Common myeloid progenitor, CD34-positive (primary cell): ENCODE data around the gene ARHGAP32. TPM values are rescaled to one million over a fixed set of nuclear protein-coding genes. Genes with fewer than 3 reads are reported as not detected.

Experiments
- CTCF ChIA-PET: fragments of 350-600 bp; sonication (Branson Sonifier 250); formaldehyde crosslinking; loops from one replicate; lab custom pipeline; 2021; ENCODE audit warnings: antibody characterized with exemption; lab: Charles Lee
- POLR2A ChIA-PET: fragments of 350-600 bp; sonication (Branson Sonifier 250); formaldehyde crosslinking; loops from one replicate; lab custom pipeline; 2021; ENCODE audit warnings: antibody characterized with exemption; lab: Charles Lee
- DNase-seq, 3 donors: peaks; one replicate each; pipeline versions ENCODE4 v3.0.0 to v3.0.0-alpha.2; 2013
- H3K27ac ChIP-seq, 2 experiments: 1 replicate in 1 of 2; 2 replicates in 1 of 2; pipeline ENCODE4 v1.7.0; 2013; ENCODE audit warnings: inconsistent platforms in 2 of 2, low read length in 2 of 2, mild to moderate bottlenecking in 2 of 2, low read depth in 1 of 2, moderate library complexity in 1 of 2; ENCODE audit not compliant: severe bottlenecking in 2 of 2, insufficient read depth in 1 of 2, poor library complexity in 1 of 2
- H3K27me3 ChIP-seq, 5 experiments: replicated peaks in 2 of 5; 1 replicate in 3 of 5; 2 replicates in 2 of 5; pipeline versions ENCODE4 v1.6.1 to v1.7.0; 2013; ENCODE audit warnings: low read length in 4 of 5, mild to moderate bottlenecking in 2 of 5, moderate library complexity in 2 of 5, inconsistent platforms in 1 of 5; ENCODE audit not compliant: insufficient read depth in 5 of 5, control insufficient read depth in 4 of 5
- H3K36me3 ChIP-seq, 4 experiments: 1 replicate in 2 of 4; 2 replicates in 2 of 4; pipeline versions ENCODE4 v1.6.1 to v1.7.0; 2013; ENCODE audit warnings: low read length in 3 of 4, control low read depth in 1 of 4, mild to moderate bottlenecking in 1 of 4; ENCODE audit not compliant: control insufficient read depth in 4 of 4, insufficient read depth in 4 of 4
- H3K4me1 ChIP-seq, 4 experiments: 1 replicate in 3 of 4; 2 replicates in 1 of 4; pipeline versions ENCODE4 v1.6.1 to v1.7.1; 2013; ENCODE audit warnings: low read length in 3 of 4, mild to moderate bottlenecking in 3 of 4, control low read depth in 1 of 4, inconsistent platforms in 1 of 4, moderate library complexity in 1 of 4; ENCODE audit not compliant: control insufficient read depth in 4 of 4, insufficient read depth in 4 of 4; ENCODE audit errors: control extremely low read depth in 1 of 4
- H3K4me3 ChIP-seq, 7 experiments: 1 replicate in 4 of 7; 2 replicates in 3 of 7; pipeline versions ENCODE4 v1.5.1 to v1.7.0; 2013; ENCODE audit warnings: mild to moderate bottlenecking in 7 of 7, low read length in 6 of 7, moderate library complexity in 6 of 7, inconsistent platforms in 2 of 7, low read depth in 2 of 7, control low read depth in 1 of 7; ENCODE audit not compliant: insufficient read depth in 4 of 7, control insufficient read depth in 1 of 7; ENCODE audit errors: extremely low read depth in 1 of 7
- H3K9me3 ChIP-seq, 5 experiments: 1 replicate in 4 of 5; 2 replicates in 1 of 5; pipeline versions ENCODE4 v1.6.1 to v1.7.1; 2013; ENCODE audit warnings: low read length in 4 of 5, mild to moderate bottlenecking in 2 of 5, inconsistent platforms in 1 of 5, low read depth in 1 of 5, moderate library complexity in 1 of 5; ENCODE audit not compliant: control insufficient read depth in 4 of 5, insufficient read depth in 2 of 5; ENCODE audit errors: control extremely low read depth in 1 of 5
- WGBS: methylation state at CpG from one replicate; pipeline ENCODE4 v1.1.5; 2013; ENCODE audit not compliant: insufficient coverage; 5-methylcytosine and 5-hydroxymethylcytosine counted together
- polyA plus RNA-seq: library from polyadenylated mRNA; unstranded; fragments of 120-200 nt; gene quantifications from one replicate; pipeline ENCODE4 v1.2.1, GENCODE V29; 2013

The ARHGAP32 gene
- polyA plus RNA-seq = 10.8 TPM

- H3K4me1 ChIP-seq = no peaks in the 10 kb centered on the region
- no peak within 1 kb of the TSS for H3K27ac ChIP-seq
- CTCF ChIA-PET = no interaction called here
- no peak within 1 kb of the TSS for H3K4me3 ChIP-seq
- POLR2A ChIA-PET = no interaction called here
- H3K27me3 ChIP-seq = no peaks in the 10 kb centered on the region
- H3K36me3 ChIP-seq = no peaks in the 10 kb centered on the region
- H3K9me3 ChIP-seq = no peaks in the 10 kb centered on the region
- no CpG with 5 or more reads among the region's 2 CpGs for WGBS
- peak in 2 of 3 donors; percentile 48 to 54 for DNase-seq
Observed at GRCh38 chr11:129192150-129192549, at the start of gene ARHGAP32. Gene ARHGAP32, minus strand, starts transcription at chr11:129192325. Its CDS starts 127 bp downstream, at chr11:129192198.

GRCh38 chr11:129239207-129239606 is 47.1 kb upstream of the ARHGAP32 start:
- 83% methylated on average over 2 of the region's 2 CpGs for WGBS
- POLR2A ChIA-PET = no interaction called here
- CTCF ChIA-PET = interaction anchor here (1.1 kb wide), 1 partner anchor 456 kb away, joined by 3 read pairs; no protein-coding TSS in a partner anchor
- peaks cover 0 to 6% (median 2%) of the 10 kb centered on the region in 4 experiments for H3K36me3 ChIP-seq
- H3K4me3 ChIP-seq = no peak overlapping the region
- no peak overlapping the region for H3K27ac ChIP-seq
- no peak for DNase-seq
- no peaks in the 10 kb centered on the region for H3K27me3 ChIP-seq
- no peaks in the 10 kb centered on the region for H3K4me1 ChIP-seq
- H3K9me3 ChIP-seq = peaks cover 0 to 8% (median 3%) of the 10 kb centered on the region in 5 experiments

GRCh38 chr11:129237880-129238638 is 45.9 kb upstream of the ARHGAP32 start:
- ChIA-PET CTCF (interaction anchor here (1.5 kb wide), 1 partner anchor 9 kb away, joined by 6 read pairs; no protein-coding TSS in a partner anchor), POLR2A (interaction anchor here (0.6 kb wide), 1 partner anchor 122 kb away, joined by 3 read pairs; no protein-coding TSS in a partner anchor)
- peaks cover 0 to 6% (median 2%) of the 10 kb centered on the region in 4 experiments for H3K36me3 ChIP-seq
- H3K27me3 ChIP-seq = no peaks in the 10 kb centered on the region
- WGBS = 100% methylated on average over 2 of the region's 3 CpGs
- H3K27ac ChIP-seq = no peak overlapping the region
- no peak for DNase-seq
- H3K4me3 ChIP-seq = no peak overlapping the region
- no peaks in the 10 kb centered on the region for H3K4me1 ChIP-seq
- peaks cover 0 to 6% (median 1%) of the 10 kb centered on the region in 5 experiments for H3K9me3 ChIP-seq

GRCh38 chr11:129237456-129237855 is 45.3 kb upstream of the ARHGAP32 start:
- 100% methylated on average over 4 of the region's 4 CpGs for WGBS
- Histone ChIP-seq H3K4me1 (no peaks in the 10 kb centered on the region), H3K9me3 (peaks cover 0 to 9% (median 1%) of the 10 kb centered on the region in 5 experiments), H3K4me3 (no peak overlapping the region), H3K36me3 (peaks cover 0 to 6% (median 2%) of the 10 kb centered on the region in 4 experiments), H3K27me3 (no peaks in the 10 kb centered on the region), H3K27ac (no peak overlapping the region)
- DNase-seq = no peak
- ChIA-PET POLR2A (no interaction called here), CTCF (interaction anchor here (1.5 kb wide), 1 partner anchor 9 kb away, joined by 6 read pairs; no protein-coding TSS in a partner anchor)

- WGBS = no CpG with 5 or more reads among the region's 1 CpG
- peaks cover 0 to 10% (median 1%) of the 10 kb centered on the region in 5 experiments for H3K9me3 ChIP-seq
- H3K36me3 ChIP-seq = peaks cover 0 to 6% (median 2%) of the 10 kb centered on the region in 4 experiments
- DNase-seq = no peak
- H3K27me3 ChIP-seq = no peaks in the 10 kb centered on the region
- CTCF ChIA-PET = interaction anchor here (1.5 kb wide), 1 partner anchor 10 kb away, joined by 6 read pairs; no protein-coding TSS in a partner anchor
- H3K4me3 ChIP-seq = no peak overlapping the region
- POLR2A ChIA-PET = no interaction called here
- H3K27ac ChIP-seq = no peak overlapping the region
- no peaks in the 10 kb centered on the region for H3K4me1 ChIP-seq
Observed at GRCh38 chr11:129236850-129237249, 44.7 kb upstream of the ARHGAP32 start.

- ChIA-PET POLR2A (no interaction called here), CTCF (interaction anchor here (0.8 to 1.2 kb wide), 2 partner anchors 40 to 97 kb away, joined by 3 read pairs; no protein-coding TSS in a partner anchor)
- WGBS = 90% methylated on average over 2 of the region's 5 CpGs
- H3K36me3 ChIP-seq = peaks cover 0 to 6% (median 2%) of the 10 kb centered on the region in 4 experiments
- H3K4me1 ChIP-seq = no peaks in the 10 kb centered on the region
- no peak for DNase-seq
- peaks cover 0 to 10% (median 1%) of the 10 kb centered on the region in 5 experiments for H3K9me3 ChIP-seq
- no peak overlapping the region for H3K4me3 ChIP-seq
- H3K27ac ChIP-seq = no peak overlapping the region
- no peaks in the 10 kb centered on the region for H3K27me3 ChIP-seq
Observed at GRCh38 chr11:129234978-129235377, 42.9 kb upstream of the ARHGAP32 start.

- Histone ChIP-seq H3K27ac (no peak overlapping the region), H3K4me1 (no peaks in the 10 kb centered on the region), H3K27me3 (no peaks in the 10 kb centered on the region), H3K4me3 (no peak overlapping the region), H3K9me3 (peaks cover 2 to 29% (median 5%) of the 10 kb centered on the region in 5 experiments), H3K36me3 (no peaks in the 10 kb centered on the region)
- DNase-seq = peak; percentile 47 to 64 (median 60)
- POLR2A ChIA-PET = no interaction called here
- CTCF ChIA-PET = interaction anchor here (0.6 to 3.9 kb wide), 8 partner anchors 9 to 515 kb away, joined by 3 to 38 read pairs (median 4); no protein-coding TSS in a partner anchor
- WGBS = 97% methylated on average over 4 of the region's 6 CpGs
Observed at GRCh38 chr11:129230006-129230405, 37.9 kb upstream of the ARHGAP32 start.
